GM19395 (cell line): ENCODE results near the gene NSUN6.
A peak's percentile ranks its signal among the peaks of the same experiment; 100 is the strongest.
"Not testable (repeated sequence)": the region's sequence is repeated elsewhere in the genome, so short reads cannot be mapped to it uniquely, and the experiment has no call there.

Experiments
- ATAC-seq: cut with Tn5 transposase; IDR thresholded peaks from one replicate; pipeline ENCODE4 v1.9.1; 2021; ENCODE audit warnings: mild to moderate bottlenecking, moderate library complexity; ENCODE audit not compliant: unreplicated experiment

NSUN6 gene

GRCh38 chr10:18659819-18660535 is 8.6 kb upstream of the NSUN6 start:
- ATAC-seq, result peak; percentile 33

- ATAC-seq, result peak; percentile 79
These were observed 7.9 kb upstream of the NSUN6 start, which contains the start of gene ARL5B for GRCh38 chr10:18659125-18659818. Gene ARL5B (plus strand): TSS chr10:18659431. CDS start chr10:18659638, 207 bp downstream.

GRCh38 chr10:18658271-18659124 is 7.1 kb upstream of the NSUN6 start:
- peak; percentile 17 for ATAC-seq

- no peak for ATAC-seq
These were observed 5.3 kb upstream of the NSUN6 start for GRCh38 chr10:18656724-18657123.

GRCh38 chr10:18653112-18653511 is 1.7 kb upstream of the NSUN6 start:
- no peak for ATAC-seq

- no peak for ATAC-seq
These were observed 886 bp downstream of the NSUN6 start for GRCh38 chr10:18650404-18650997.

- no peak for ATAC-seq
These were observed 1.9 kb downstream of the NSUN6 start for GRCh38 chr10:18649364-18649959.

- ATAC-seq, result no peak
These were observed 3.4 kb downstream of the NSUN6 start for GRCh38 chr10:18647945-18648344.

- no peak for ATAC-seq
These were observed 4.2 kb downstream of the NSUN6 start for GRCh38 chr10:18647151-18647550.

GRCh38 chr10:18639719-18640118 is 11.7 kb downstream of the NSUN6 start:
- ATAC-seq, result not testable (repeated sequence)

- ATAC-seq, result not testable (repeated sequence)
These were observed 14.0 kb downstream of the NSUN6 start for GRCh38 chr10:18637400-18637799.

GRCh38 chr10:18635995-18636394 is 15.4 kb downstream of the NSUN6 start:
- no peak for ATAC-seq

- not testable (repeated sequence) for ATAC-seq
These were observed 18.9 kb downstream of the NSUN6 start for GRCh38 chr10:18632500-18632899.

- ATAC-seq, result peak; percentile 56
These were observed 23.9 kb downstream of the NSUN6 start for GRCh38 chr10:18627452-18628018.

- no peak for ATAC-seq
These were observed 25.5 kb downstream of the NSUN6 start for GRCh38 chr10:18625886-18626285.

GRCh38 chr10:18623671-18624070 is 27.7 kb downstream of the NSUN6 start:
- not testable (repeated sequence) for ATAC-seq

- no peak for ATAC-seq
These were observed 30.5 kb downstream of the NSUN6 start for GRCh38 chr10:18620856-18621255.

GRCh38 chr10:18619016-18619415 is 32.4 kb downstream of the NSUN6 start:
- ATAC-seq, result no peak

GRCh38 chr10:18616337-18616736 is 35.0 kb downstream of the NSUN6 start:
- ATAC-seq, result no peak

- no peak for ATAC-seq
These were observed 35.8 kb downstream of the NSUN6 start for GRCh38 chr10:18615618-18616017.
